NCI-H2227 treated with DMSO at 0.1 percent for 48 hours (cell line): Measurements from ENCODE around the gene ADGRB2.

Experiments used
- DNase-seq: peaks from one replicate; lab custom pipeline; 2025; lab: John Stamatoyannopoulos, UW

ADGRB2 gene, protein sequence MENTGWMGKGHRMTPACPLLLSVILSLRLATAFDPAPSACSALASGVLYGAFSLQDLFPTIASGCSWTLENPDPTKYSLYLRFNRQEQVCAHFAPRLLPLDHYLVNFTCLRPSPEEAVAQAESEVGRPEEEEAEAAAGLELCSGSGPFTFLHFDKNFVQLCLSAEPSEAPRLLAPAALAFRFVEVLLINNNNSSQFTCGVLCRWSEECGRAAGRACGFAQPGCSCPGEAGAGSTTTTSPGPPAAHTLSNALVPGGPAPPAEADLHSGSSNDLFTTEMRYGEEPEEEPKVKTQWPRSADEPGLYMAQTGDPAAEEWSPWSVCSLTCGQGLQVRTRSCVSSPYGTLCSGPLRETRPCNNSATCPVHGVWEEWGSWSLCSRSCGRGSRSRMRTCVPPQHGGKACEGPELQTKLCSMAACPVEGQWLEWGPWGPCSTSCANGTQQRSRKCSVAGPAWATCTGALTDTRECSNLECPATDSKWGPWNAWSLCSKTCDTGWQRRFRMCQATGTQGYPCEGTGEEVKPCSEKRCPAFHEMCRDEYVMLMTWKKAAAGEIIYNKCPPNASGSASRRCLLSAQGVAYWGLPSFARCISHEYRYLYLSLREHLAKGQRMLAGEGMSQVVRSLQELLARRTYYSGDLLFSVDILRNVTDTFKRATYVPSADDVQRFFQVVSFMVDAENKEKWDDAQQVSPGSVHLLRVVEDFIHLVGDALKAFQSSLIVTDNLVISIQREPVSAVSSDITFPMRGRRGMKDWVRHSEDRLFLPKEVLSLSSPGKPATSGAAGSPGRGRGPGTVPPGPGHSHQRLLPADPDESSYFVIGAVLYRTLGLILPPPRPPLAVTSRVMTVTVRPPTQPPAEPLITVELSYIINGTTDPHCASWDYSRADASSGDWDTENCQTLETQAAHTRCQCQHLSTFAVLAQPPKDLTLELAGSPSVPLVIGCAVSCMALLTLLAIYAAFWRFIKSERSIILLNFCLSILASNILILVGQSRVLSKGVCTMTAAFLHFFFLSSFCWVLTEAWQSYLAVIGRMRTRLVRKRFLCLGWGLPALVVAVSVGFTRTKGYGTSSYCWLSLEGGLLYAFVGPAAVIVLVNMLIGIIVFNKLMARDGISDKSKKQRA (N-terminal part only)

DNA sequence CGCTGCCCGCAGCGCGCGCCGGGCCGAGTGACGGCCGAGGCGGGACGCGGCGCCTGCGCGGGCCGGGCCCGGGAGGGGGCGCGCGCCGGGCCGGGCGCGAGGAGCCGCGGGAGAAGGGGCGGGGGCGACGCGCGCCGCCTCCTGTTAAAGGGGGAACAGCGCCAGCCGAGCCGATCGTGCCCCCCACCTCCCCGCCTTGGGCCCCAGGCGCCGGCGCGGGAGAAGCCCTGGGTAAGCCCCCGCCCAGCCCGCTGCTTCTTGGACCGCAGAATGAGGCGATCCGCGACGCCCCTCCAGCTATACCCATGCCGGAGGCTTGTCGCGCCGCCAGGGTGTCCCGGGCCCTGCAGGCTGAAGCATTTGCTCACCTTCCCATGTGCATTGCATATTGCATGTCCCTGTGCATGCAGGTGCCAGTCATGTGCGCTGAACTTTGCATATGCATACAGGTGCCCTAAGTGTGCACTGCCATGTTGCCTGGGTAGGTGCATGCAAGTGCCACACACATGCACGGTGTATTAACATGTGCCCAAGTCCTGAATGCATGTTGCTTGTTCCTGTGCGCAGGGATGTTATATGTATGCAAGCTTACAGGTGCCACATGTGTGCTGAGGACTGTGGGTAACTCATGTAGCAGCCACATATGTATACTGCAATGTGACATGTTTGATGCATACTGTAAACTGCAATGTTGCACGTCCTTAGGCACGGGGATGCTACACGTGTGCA lies at the start of gene ADGRB2:
Gene ADGRB2 (minus strand): TSS at position 29 of the 729 bp plus-strand sequence. CDS start 7,119 bp downstream, outside the sequence.
- DNase-seq = peak; percentile 24

DNA sequence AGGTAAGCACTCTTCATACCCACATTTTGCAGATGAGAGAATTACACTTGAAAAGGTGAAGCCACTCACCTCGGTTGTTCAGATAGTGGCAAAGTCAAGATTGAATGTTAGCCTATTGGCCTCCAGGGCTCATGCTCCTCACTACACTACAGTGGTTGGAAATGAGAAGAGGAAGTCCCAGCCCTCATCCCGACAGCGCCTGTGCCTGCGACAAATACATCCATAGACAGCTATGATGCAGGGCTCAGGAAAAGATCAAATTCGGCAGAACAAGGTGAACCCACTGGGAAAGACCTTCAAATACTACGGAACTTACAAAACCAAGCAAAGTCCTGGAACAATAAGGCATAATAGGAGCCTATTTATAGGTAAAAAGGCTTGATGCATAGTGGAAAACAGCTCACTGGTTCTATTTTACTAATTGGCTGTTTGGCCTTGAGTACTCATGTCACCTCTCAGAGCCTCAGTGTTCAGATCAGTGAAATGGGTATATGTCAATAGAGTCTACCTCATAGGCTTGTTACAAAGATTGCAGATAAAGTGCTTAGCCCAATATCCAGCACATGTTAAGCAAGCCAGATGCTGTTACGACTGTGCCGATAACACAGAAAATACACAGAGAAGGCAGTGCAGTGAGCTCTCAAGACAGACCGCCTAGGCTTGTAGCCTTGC lies 48.2 kb upstream of the ADGRB2 start:
- DNase-seq = no peak

DNA sequence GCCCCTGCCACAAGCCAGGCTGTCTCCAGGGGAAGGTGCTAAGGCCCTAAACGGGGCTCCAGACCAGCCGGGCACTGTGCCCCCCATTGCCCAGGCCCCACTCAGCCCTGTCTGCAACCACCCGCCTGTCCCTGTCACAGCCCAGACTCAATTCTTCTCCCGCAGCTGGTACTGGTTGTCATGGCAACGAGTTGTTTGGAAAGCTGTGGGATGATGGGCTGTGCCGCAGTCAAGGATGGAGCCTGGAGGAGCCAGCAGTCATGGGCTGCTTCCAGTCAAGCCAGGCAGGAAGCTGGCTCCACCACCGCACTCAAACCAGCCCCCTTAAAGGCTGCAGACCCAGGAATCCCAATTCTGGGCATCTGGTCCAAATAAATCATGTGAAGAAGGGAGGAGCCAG lies 47.5 kb upstream of the ADGRB2 start:
- peak; percentile 88 for DNase-seq

DNA sequence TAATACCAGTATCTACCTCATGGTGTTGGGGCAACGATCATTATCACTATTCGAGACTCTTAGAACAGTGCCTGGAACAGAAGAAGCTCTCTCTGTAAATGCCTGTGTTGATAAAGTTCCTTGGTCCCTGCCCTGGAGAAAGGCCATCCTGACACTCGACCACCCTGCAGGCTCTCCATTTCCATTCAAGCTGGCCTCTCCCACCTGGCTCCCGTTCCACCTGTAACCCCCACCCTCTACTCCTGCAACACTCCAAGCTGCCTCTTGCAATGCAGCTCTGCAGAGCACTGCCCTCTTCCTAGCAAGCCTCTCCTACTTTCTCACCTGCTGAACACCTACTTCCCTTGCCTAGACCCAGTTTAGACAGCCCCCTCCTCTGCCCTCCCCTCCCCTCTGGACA lies 45.6 kb upstream of the ADGRB2 start:
- no peak for DNase-seq

DNA sequence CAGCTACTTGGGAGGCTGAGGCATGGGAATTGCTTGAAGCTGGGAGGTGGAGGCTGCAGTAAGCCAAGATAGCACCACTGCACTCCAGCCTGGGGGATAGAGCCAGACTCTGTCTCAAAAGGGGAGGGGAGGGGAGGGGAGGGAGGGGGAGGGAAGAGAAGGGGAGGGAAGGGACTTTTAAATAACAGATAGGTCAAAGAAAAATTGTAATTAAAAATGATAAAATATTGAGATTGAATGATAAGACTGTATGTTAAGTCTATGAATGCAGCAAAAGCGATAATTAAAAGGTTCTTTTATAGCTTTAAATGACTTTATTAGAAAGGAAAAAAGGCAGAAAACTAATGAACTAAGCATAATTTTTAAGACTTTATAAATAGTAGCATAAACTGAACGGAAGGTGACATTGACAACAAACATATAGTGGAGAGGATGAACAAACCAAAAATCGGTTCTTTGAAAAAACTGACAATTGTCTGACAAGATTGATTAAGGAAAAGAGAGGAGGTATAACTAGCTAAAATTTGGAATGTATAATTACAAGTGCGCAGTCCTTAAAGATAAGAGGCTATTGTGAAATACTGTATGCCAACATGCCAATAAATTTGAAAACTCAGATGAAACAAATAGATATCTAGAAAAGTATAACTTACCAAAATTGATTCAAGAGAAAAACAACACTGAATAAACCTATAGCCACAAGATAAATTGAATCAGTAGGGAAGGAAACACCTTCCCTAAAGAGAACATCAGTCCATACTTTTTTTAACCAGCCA lies 43.3 kb upstream of the ADGRB2 start:
- DNase-seq = no peak

DNA sequence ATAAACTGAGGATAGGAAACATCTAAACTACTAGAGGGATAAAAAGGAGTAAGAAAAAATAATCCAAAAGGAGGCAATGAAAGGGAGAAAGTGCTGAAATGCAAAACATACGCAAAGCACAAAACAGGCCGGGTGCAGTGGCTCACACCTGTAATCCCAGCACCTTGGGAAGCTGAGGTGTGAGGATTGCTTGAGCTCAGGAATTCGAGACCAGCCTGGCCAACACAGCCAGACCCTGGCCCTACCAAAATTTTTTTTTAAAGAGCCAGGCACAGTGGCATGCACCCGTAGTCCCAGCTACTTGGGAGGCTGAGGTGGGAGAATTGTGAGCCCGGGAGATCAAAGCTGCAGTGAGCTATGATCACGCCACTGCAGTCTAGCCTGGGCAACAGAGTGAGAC lies 41.2 kb upstream of the ADGRB2 start:
- DNase-seq = no peak

DNA sequence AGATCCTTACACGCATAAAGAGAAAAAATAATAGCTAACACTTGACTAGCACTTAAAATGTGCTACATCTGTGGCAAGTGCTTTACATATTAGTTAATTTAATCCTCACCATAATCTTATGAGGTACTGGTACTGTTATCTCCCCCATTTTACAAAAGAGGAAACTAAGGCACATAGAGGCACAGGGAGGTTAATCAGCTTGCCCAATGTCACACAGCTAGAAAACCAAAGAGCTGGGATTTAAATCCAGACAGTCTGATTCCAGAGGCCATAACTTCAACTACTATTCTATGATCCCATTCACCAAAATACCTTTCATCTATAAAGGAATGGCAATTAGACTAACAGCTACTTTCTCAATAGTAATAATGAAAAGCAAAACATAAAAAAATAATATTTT lies 40.0 kb upstream of the ADGRB2 start:
- DNase-seq = no peak

DNA sequence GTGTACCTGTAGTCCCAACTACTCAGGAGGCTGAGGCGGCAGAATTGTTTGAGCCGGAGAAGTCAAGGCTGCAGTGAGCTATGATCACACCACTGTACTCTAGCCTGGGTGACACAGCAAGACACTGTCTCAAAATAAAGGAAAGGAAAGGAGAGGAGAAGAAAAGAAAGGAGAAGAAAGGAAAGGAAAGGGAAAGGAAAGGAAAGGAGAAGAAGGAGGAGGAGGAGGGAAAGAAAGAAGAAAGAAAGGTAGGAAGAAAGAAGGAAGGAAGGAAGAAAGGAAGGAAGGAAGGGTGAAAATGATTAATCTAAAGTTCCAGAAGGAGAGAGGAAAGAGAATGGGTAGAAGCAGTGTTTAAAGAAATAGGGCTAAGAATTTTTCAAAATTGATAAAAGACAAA lies 39.5 kb upstream of the ADGRB2 start:
- DNase-seq = no peak

DNA sequence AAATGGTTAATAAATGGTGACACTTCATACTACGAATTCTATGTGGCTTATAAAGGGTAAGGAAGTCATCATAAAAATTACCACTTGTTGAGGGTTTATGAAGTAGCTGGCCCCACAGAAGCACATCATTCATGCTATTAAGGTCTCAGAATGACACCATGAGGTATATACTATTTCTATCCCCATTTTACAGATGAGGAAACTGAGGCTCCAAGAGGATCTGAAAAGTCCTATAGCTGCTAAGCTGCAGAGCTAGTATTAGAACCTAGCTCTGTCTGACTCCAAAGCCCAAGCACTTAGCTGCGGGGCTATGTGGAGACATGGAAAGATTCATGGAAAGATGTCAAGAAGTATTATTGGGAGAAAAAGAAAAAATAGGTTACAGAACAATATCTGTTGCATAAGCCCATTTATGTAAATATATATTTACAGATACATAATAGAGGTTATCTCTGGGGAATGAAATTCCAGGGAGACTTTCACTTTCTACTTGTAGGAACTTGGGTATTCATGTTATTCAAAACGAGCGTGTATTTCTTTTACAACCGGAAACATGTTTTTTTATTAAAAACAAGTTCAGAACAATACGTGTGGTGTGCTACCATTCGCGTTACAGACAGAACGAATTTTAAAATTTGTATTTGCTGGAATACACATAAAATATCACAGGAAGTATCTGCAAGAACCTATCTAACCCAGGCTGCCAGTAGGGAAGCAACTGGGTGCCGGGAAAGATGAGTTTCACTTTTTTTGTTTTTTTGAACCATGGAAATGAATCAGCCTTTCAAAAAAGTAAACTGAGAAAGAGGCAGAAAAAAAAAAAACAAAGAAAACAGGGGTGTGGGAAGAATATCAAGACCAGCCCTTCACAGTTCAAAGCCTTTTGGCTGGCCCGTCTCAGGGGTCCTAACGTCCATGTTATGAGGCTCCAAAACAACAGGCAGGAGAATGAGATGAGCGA lies 38.3 kb upstream of the ADGRB2 start:
- DNase-seq = no peak

DNA sequence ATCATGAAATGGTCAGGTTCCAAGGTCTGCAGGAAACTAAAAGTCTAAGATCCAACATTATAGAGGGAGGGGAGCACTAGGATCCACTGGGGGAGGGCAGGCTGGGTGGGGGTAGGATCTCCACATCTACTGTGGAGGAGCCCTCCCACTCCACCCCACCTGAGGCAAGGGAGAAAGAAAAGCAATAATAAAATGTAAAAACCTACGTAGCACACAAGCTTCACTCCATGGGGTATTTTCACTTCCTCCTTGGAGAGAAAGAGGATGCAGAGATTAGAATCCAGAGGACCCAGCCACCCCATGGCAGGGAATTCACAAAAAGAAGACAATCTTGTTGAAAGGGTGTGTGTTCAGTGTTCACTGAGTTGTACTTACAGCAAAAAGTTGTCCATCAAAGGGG lies 37.3 kb upstream of the ADGRB2 start:
- no peak for DNase-seq

DNA sequence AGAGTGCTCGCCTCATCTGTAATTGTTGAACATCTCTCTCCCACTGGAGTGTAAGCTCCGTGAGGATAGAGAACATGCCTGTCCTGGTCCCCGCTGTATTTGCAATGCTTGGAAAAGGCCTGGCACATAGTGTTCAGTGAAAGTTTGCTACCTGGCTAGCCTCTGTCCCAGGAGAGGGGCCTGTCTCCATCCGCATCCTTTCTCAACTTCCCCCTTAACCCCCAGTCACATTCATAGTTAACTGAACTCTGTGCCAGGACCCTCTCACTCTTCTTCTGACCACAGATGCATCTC lies 36.5 kb upstream of the ADGRB2 start:
- no peak for DNase-seq

DNA sequence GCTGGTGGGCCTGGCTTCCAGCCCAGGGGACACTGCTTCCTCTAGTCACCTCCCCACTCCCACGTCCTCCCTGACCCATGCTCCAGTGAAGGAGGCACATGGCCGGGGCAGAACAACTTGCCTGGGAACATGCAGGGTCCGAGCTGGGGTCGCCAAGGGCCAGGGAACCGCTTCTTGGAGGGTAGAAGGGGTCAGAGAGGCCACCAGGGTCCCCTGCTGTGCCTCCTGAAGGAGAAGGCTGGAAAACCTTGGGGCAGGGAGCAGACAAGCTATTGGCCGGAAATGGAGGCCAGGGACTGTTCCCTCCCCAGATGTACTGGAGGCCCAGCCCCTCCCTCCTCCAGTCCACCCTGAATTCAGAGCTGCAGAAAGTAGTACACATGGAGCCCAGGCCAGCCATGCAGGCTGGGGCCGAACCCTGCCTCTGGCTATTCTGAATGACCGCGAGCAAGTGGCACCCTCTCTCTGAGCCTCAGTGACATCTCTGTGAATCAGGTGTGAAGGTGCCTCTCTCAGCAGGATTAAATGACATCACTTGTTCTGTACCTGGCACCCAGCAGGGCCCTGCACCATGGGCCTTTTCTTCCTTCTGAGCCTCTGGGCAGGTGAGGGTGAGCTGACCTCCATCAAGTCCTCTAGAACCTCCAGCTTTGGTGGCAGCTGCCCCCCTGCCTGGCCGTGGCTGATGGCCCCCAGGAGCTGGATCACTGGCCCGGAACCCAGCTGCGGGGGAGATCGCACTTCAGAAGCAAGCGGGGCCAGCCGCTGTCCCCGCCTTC lies 35.9 kb upstream of the ADGRB2 start:
- DNase-seq = no peak

DNA sequence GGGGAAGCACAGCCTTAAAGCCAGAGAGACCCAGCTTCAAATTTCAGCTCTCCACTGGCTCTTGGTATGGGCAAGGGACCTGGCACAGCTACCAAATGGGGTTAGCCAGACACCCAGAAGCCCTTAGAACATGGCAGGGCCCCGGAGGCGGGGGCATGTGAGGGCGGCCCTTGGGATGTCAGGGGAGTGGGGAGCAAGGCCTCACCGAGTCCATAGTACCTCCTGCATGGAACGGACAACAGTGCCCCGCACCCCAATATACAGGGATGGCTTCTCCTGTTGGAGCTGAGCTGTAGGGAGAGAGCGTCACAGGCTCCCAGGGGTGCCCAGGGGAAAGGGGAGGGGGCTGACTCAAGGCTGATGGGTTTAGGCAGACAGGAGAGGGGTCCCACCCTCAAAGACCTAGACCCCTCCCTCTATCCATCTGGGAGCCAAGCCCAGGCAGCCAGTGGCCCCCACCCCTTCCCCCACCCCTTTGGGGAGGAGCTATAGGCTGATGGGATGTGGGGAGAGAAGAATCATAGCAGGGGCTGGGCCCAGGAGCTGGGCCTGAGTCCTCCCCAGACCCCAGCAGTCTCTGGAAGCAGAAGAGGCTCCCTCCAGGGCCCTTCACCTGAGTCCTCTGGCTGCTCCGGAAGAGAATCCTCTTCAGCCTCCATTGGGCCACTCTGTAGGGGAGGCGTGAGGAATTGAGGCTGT lies 35.2 kb upstream of the ADGRB2 start:
- no peak for DNase-seq

DNA sequence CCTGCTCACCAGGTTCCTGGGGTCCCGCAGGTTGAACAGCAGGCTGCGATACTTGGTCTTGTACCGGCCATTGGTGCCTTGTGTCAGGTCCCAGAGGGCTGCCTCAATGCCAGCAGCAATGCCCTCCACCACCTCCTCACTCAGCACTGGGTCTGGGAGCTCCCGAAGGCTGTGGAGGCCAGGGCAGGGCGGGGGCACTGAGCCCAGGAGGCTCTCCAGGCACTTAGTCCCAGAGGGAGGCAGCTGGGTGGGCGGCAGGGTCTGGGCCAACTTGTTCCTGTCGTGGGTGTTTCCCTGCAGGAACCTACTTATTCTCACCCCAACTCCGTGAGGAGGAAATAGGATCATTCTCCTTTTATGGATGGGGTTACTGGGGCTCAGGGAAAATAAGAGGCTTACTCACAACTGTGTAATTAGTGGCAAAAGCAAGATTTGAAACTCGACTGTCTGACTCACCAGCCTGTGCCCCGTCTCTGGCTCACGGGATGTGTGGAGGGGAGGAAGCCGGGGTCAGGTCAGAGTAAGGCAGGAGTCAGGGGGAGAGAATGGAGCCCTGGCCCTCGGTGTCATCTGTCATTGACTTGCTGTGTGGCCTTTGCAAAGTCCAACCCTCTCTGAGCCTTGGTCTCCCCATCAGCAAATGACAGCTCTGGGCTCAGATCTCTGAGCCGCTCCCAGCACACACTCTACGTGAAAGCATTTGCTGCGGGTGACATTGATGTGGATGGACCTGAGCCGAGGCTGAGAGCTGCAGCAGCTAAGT lies 34.5 kb upstream of the ADGRB2 start:
- DNase-seq = peak; percentile 15

DNA sequence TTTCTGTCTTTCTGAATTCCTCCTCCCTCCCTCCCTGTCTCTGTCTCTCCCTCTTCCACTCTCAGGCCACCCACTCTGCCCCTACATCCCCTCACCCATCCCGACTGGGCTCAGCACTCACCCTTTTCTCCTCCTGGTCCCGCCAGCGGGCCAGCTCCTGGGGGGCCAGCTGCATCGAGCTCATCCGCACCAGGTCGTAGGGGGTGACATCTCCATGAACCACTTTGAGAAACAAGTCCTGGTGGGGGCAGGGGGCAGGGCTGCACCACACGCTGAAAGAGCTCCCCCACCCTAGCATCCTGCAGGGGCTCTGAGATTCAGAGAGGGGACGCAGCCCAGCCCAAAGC lies 33.9 kb upstream of the ADGRB2 start:
- DNase-seq = no peak

DNA sequence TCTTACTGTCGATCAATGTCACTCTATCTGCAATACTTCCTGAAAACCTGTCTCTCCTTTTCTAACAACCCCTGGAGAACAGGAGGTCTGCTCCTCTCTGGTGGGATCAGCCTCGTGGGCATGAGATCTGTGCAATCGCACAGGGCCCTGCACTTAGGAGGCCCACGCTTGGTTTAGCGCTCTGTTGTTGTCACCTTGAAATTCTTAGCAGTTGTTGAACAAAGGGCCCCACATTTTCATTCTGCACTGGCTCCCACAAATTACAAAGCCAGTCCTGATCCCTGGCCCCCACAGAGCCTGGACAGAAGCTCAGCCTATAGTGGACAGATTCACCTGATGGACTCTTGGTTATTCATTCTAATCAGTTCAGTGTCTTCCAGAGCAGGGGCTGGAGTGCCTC lies 33.1 kb upstream of the ADGRB2 start:
- no peak for DNase-seq

DNA sequence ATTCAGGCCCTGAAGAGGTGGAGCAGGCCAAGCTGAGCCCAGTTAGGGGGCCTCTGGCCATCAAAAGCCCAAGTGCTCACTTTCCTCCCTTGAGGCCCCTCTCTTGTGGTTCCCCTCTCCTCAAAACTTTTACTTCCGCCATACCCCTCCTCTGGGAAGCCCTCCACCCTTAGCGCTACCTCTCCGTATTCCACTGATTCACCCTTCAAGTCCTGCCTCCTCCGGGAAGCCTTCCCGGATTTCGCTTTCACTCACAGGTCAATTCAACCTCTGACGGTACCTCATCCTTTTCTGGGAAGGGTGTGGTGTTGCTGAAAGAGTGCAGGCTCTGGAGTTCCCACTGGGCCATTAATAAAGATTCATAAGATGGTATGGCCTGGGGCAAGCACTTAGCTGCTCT lies 32.6 kb upstream of the ADGRB2 start:
- no peak for DNase-seq
